GM23338 (cell line): Measurements from ENCODE around the gene CHST4. TPM values are rescaled to one million over a fixed set of nuclear protein-coding genes. Genes with fewer than 3 reads are reported as not detected.

Experiments
- ATAC-seq: fragments of 200-7000 bp; cut with Tn5 transposase; 3 replicates; pipeline ENCODE4 v1.9.1; 2020
- DNase-seq: peaks from one replicate; pipeline ENCODE4 v3.0.0-alpha.2; 2015; ENCODE audit warnings: low spot score
- H2AFZ ChIP-seq: fragments of 200-600 bp; sonication (generic); 2 replicates; pipeline ENCODE4 v1.8.0; 2016; ENCODE audit warnings: antibody characterized with exemption, mild to moderate bottlenecking, moderate library complexity
- H3F3A ChIP-seq: fragments of 200-600 bp; sonication (generic); replicated peaks from 2 replicates; pipeline ENCODE4 v1.8.0; 2017; ENCODE audit warnings: antibody characterized with exemption, mixed run types, low read depth
- H3K27ac ChIP-seq: fragments of 200-600 bp; sonication (generic); 2 replicates; pipeline ENCODE4 v1.6.1; 2016; ENCODE audit warnings: low read depth
- H3K27me3 ChIP-seq: fragments of 200-600 bp; sonication (generic); 2 replicates; pipeline ENCODE4 v1.8.0; 2016; ENCODE audit warnings: mild to moderate bottlenecking, mixed run types, moderate library complexity; ENCODE audit not compliant: insufficient read depth
- H3K36me3 ChIP-seq: fragments of 200-600 bp; sonication (generic); 2 replicates; pipeline ENCODE4 v1.8.0; 2016; ENCODE audit warnings: mild to moderate bottlenecking; ENCODE audit not compliant: insufficient read depth
- H3K4me1 ChIP-seq: fragments of 200-600 bp; sonication (generic); 2 replicates; pipeline ENCODE4 v1.8.0; 2016; ENCODE audit warnings: mild to moderate bottlenecking, moderate library complexity; ENCODE audit not compliant: insufficient read depth
- H3K4me2 ChIP-seq: fragments of 200-600 bp; sonication (generic); 2 replicates; pipeline ENCODE4 v1.7.1; 2017; ENCODE audit warnings: mixed run types
- H3K4me3 ChIP-seq: fragments of 200-600 bp; sonication (generic); 2 replicates; pipeline ENCODE4 v1.6.1; 2016; ENCODE audit warnings: mixed run types
- H3K79me2 ChIP-seq: fragments of 200-600 bp; sonication (generic); replicated peaks from 2 replicates; pipeline ENCODE4 v1.8.0; 2017; ENCODE audit warnings: mild to moderate bottlenecking; ENCODE audit not compliant: insufficient read depth
- H3K9me2 ChIP-seq: fragments of 200-600 bp; sonication (generic); 2 replicates; pipeline ENCODE4 v1.8.0; 2017; ENCODE audit not compliant: insufficient read depth
- H4K20me1 ChIP-seq: fragments of 200-600 bp; sonication (generic); replicated peaks from 2 replicates; pipeline ENCODE4 v1.8.0; 2017; ENCODE audit warnings: mild to moderate bottlenecking; ENCODE audit not compliant: insufficient read depth
- H3K27ac Mint-ChIP-seq: 2 replicates; pipeline ENCODE4 v1.8.0; 2020; ENCODE audit warnings: inconsistent platforms, mild to moderate bottlenecking, moderate library complexity, mixed read lengths
- H3K27me3 Mint-ChIP-seq: 3 replicates; pipeline ENCODE4 v1.8.0; 2022; ENCODE audit warnings: low read depth, mild to moderate bottlenecking, moderate library complexity, mixed read lengths, inconsistent platforms; ENCODE audit not compliant: insufficient read depth, poor library complexity
- H3K36me3 Mint-ChIP-seq: 3 replicates; pipeline ENCODE4 v1.8.0; 2021; ENCODE audit warnings: low read depth, mild to moderate bottlenecking, inconsistent platforms, moderate library complexity, mixed read lengths
- H3K4me1 Mint-ChIP-seq: 3 replicates; pipeline ENCODE4 v1.8.0; 2020; ENCODE audit warnings: mild to moderate bottlenecking, inconsistent platforms, mixed read lengths
- H3K4me3 Mint-ChIP-seq: 3 replicates; pipeline ENCODE4 v1.8.0; 2021; ENCODE audit warnings: moderate library complexity, mild to moderate bottlenecking, inconsistent platforms, mixed read lengths
- H3K9me3 Mint-ChIP-seq: 3 replicates; pipeline ENCODE4 v1.8.0; 2020; ENCODE audit warnings: moderate library complexity, mild to moderate bottlenecking, inconsistent platforms, mixed read lengths
- CREB1 ChIP-seq: fragments of 250-450 bp; sonication (Bioruptor Pico); IDR thresholded peaks from 2 replicates; pipeline ENCODE4 v1.5.0; 2020; ENCODE audit warnings: low read depth, mild to moderate bottlenecking, moderate library complexity
- CTCF ChIP-seq, 2 experiments: fragments of 200-600 bp in 1 of 2; sonication (generic) in 1 of 2; conservative IDR thresholded peaks; 2 replicates each; pipeline versions ENCODE4 v1.5.1 to v1.6.1; 2016 to 2017; ENCODE audit warnings: antibody characterized with exemption in 2 of 2, low read depth in 2 of 2, mild to moderate bottlenecking in 2 of 2, moderate library complexity in 1 of 2
- EZH2 ChIP-seq: fragments of 200-600 bp; sonication (generic); IDR thresholded peaks from one replicate; pipeline ENCODE4 v1.8.0; 2017; ENCODE audit warnings: antibody characterized with exemption, mild to moderate bottlenecking, low read depth; ENCODE audit not compliant: unreplicated experiment
- EZH2phosphoT487 ChIP-seq: fragments of 200-600 bp; sonication (generic); IDR thresholded peaks from one replicate; pipeline ENCODE4 v1.8.1; 2018; ENCODE audit warnings: antibody characterized with exemption; ENCODE audit not compliant: unreplicated experiment
- JUNB ChIP-seq: IDR thresholded peaks from one replicate; pipeline ENCODE4 v1.6.1; 2016; ENCODE audit warnings: antibody characterized with exemption; ENCODE audit not compliant: unreplicated experiment
- POLR2AphosphoS5 ChIP-seq: IDR thresholded peaks from 2 replicates; pipeline ENCODE4 v1.6.1; 2016; ENCODE audit warnings: antibody characterized with exemption, low read depth
- REST ChIP-seq: IDR thresholded peaks from one replicate; pipeline ENCODE4 v1.6.1; 2018; ENCODE audit warnings: antibody characterized with exemption; ENCODE audit not compliant: unreplicated experiment
- ZNF114 ChIP-seq: fragments of 250-450 bp; sonication (Bioruptor Pico); IDR thresholded peaks from 2 replicates; pipeline ENCODE4 v1.5.0; 2020; ENCODE audit warnings: mild to moderate bottlenecking, moderate library complexity
- ZNF331 ChIP-seq: fragments of 250-450 bp; sonication (Bioruptor Pico); IDR thresholded peaks from 2 replicates; pipeline ENCODE4 v1.5.0; 2020; ENCODE audit warnings: low read depth, mild to moderate bottlenecking, moderate library complexity
- ZNF462 ChIP-seq: fragments of 250-450 bp; sonication (Bioruptor Pico); IDR thresholded peaks from 2 replicates; pipeline ENCODE4 v1.5.0; 2020; ENCODE audit warnings: mild to moderate bottlenecking, moderate library complexity
- polyA plus RNA-seq: library from polyadenylated mRNA; unstranded; fragments of >200 nt; fragmentation: Nextera tagmentation; extraction: Ambion mirVana; gene quantifications from 2 replicates; pipeline ENCODE4 v1.2.1, GENCODE V29; 2016
- total RNA-seq: library from RNA; depleted of rRNA; stranded (reverse); fragments of >200 nt; shearing (Covaris generic); gene quantifications from 2 replicates; pipeline ENCODE4 v1.2.3, GENCODE V29; 2014

CHST4 gene
- total and polyA plus RNA-seq, 2 experiments from 2014 or later: 5.5 to 17.8 TPM

- Mint-ChIP-seq H3K4me1 (no peaks in the 10 kb centered on the region), H3K4me3 (no peak overlapping the region), H3K36me3 (peaks cover 7% of the 10 kb centered on the region), H3K27ac (no peak overlapping the region), H3K9me3 (peaks cover 11% of the 10 kb centered on the region), H3K27me3 (peaks cover 3% of the 10 kb centered on the region)
- H2AFZ ChIP-seq: no peak overlapping the region
- H3K27ac ChIP-seq: no peak overlapping the region
- H3K36me3 ChIP-seq: 0 out of 2 replicates have a peak, but pooled peaks cover 6% of the 10 kb centered on the region
- H3K27me3 ChIP-seq: no peaks in the 10 kb centered on the region
- peaks cover 6% of the 10 kb centered on the region; the same call in 1 of the 2 replicates for H3K9me2 ChIP-seq
- no peaks in the 10 kb centered on the region for H3K79me2 ChIP-seq
- ATAC-seq (no peak), DNase-seq (no peak)
- TF ChIP-seq REST (no peak), EZH2 (no peak), CTCF (conservative IDR thresholded peaks at IDR 0.05; ENCODE audit: low read depth in 2 of 2) (no peak), CREB1 (CRISPR knock-in tag) (no peak), EZH2phosphoT487 (no peak), JUNB (no peak), POLR2AphosphoS5 (no peak), ZNF114 (no peak)
- no peaks in the 10 kb centered on the region for H4K20me1 ChIP-seq
- H3F3A ChIP-seq: no peaks in the 10 kb centered on the region
- H3K4me3 ChIP-seq: no peak overlapping the region
- H3K4me1 ChIP-seq: no peaks in the 10 kb centered on the region
- no peak overlapping the region for H3K4me2 ChIP-seq
Observed at GRCh38 chr16:71557299-71557698, 31.1 kb downstream of the CHST4 start.

GRCh38 chr16:71557954-71558582 is 31.8 kb downstream of the CHST4 start:
- Mint-ChIP-seq H3K9me3 (peaks cover 19% of the 10 kb centered on the region), H3K4me1 (no peaks in the 10 kb centered on the region), H3K27ac (no peak overlapping the region), H3K27me3 (peaks cover 3% of the 10 kb centered on the region), H3K36me3 (peaks cover 11% of the 10 kb centered on the region), H3K4me3 (no peak overlapping the region)
- no peaks in the 10 kb centered on the region for H3K4me1 ChIP-seq
- DNase-seq: no peak
- H4K20me1 ChIP-seq: no peaks in the 10 kb centered on the region
- H3K27ac ChIP-seq: no peak overlapping the region
- H3K36me3 ChIP-seq: 0 out of 2 replicates have a peak, but pooled peaks cover 6% of the 10 kb centered on the region
- H3K79me2 ChIP-seq: no peaks in the 10 kb centered on the region
- H2AFZ ChIP-seq: no peak overlapping the region
- no peak for ATAC-seq
- no peak overlapping the region for H3K4me2 ChIP-seq
- H3K4me3 ChIP-seq: no peak overlapping the region
- H3F3A ChIP-seq: no peaks in the 10 kb centered on the region
- peaks cover 6% of the 10 kb centered on the region; the same call in 1 of the 2 replicates for H3K9me2 ChIP-seq
- H3K27me3 ChIP-seq: no peaks in the 10 kb centered on the region
- no peak for TF ChIP-seq ZNF462 (CRISPR knock-in tag)
- no peak for TF ChIP-seq ZNF331
- TF ChIP-seq EZH2: no peak
